Neuron (in vitro differentiated cells): Measurements from ENCODE around the gene KRTAP2-4.
"Not testable (repeated sequence)": the region's sequence is repeated elsewhere in the genome, so short reads cannot be mapped to it uniquely, and the experiment has no call there.

ENCODE experiments used
- H2AFZ ChIP-seq: one replicate; pipeline ENCODE4 v1.6.1; 2013; ENCODE audit warnings: low read depth, mild to moderate bottlenecking, inconsistent platforms, low read length, moderate library complexity
- H3K27me3 ChIP-seq: one replicate; pipeline ENCODE4 v1.6.1; 2013; ENCODE audit warnings: low read length; ENCODE audit not compliant: insufficient read depth
- H3K36me3 ChIP-seq: one replicate; pipeline ENCODE4 v1.6.1; 2013; ENCODE audit warnings: low read length; ENCODE audit not compliant: insufficient read depth
- H3K4me1 ChIP-seq: one replicate; pipeline ENCODE4 v1.6.1; 2013; ENCODE audit warnings: low read length; ENCODE audit not compliant: insufficient read depth
- H3K4me3 ChIP-seq: 2 replicates; pipeline ENCODE4 v1.5.1; 2013; ENCODE audit warnings: mild to moderate bottlenecking, low read length, moderate library complexity
- H3K9me3 ChIP-seq: one replicate; pipeline ENCODE4 v1.6.1; 2013; ENCODE audit warnings: low read length

The KRTAP2-4 gene

DNA sequence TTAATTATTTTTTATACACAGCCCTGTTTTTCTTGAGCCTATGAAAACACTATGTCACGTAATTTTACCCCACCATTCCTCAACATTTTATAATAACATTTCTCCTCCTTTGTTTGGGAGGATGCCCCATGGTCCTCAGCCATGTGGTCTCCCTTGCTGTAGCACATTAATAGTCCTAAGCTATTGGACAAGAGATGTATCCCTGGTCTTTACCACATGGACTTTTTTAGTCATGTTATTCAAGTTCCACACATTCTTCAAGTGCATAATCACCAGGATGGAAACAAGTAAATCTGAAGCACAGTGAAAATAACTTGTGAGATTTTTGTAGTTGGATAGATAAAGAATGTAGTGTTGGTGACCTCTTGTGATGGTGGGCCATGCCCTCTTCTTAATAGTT is 3.7 kb downstream of the KRTAP2-4 start:
- Histone ChIP-seq H3K9me3 (no peaks in the 10 kb centered on the region), H3K4me1 (no peaks in the 10 kb centered on the region), H3K4me3 (no peak overlapping the region), H3K36me3 (no peaks in the 10 kb centered on the region), H2AFZ (no peak overlapping the region), H3K27me3 (no peaks in the 10 kb centered on the region)

DNA sequence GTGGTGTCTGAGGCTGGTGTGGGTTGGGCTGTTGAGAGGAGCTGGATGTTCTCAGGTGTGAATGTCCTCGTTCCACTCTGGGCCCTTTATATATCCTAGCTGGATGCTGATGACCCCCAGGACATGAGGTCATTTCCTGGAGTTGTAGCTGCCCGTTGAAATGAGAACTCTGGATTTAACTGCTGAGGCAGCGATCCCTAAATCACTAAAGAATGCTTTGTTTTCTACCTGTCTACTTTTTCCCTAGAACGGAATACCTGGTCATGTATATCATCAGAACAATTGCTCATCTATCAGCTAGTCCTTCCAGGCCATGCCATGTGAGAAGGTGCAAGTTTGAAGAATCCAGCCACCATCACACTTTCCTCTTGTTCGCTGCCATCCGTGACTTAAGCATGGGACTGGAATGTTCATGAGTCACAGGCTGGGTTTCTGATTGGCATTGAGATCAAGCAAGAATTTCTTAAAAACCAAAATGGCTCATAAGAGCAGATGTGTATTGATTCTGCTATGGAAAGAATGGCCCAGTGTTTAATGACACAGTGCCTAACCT is 5.6 kb downstream of the KRTAP2-4 start, which contains the start of gene KRTAP2-3:
TSS of gene KRTAP2-3 (minus strand) at position 63 of the 553 bp plus-strand sequence. CDS start 64 bp downstream, outside the sequence.
- Histone ChIP-seq H3K9me3 (no peaks in the 10 kb centered on the region), H3K4me3 (no peak within 1 kb of the TSS), H2AFZ (no peak within 1 kb of the TSS), H3K4me1 (no peaks in the 10 kb centered on the region), H3K27me3 (no peaks in the 10 kb centered on the region), H3K36me3 (no peaks in the 10 kb centered on the region)

GRCh38 chr17:41059276-41060051 is 6.2 kb downstream of the KRTAP2-4 start:
- H3K9me3 ChIP-seq, H3K4me3 ChIP-seq, H3K27me3 ChIP-seq, H3K36me3 ChIP-seq, H3K4me1 ChIP-seq, H2AFZ ChIP-seq: not testable (repeated sequence)

- Histone ChIP-seq H3K4me3 (no peak overlapping the region), H3K36me3 (no peaks in the 10 kb centered on the region), H3K4me1 (no peaks in the 10 kb centered on the region), H3K27me3 (no peaks in the 10 kb centered on the region), H2AFZ (no peak overlapping the region), H3K9me3 (no peaks in the 10 kb centered on the region)
Observed at GRCh38 chr17:41058741-41059140, 6.9 kb downstream of the KRTAP2-4 start.

- Histone ChIP-seq H3K9me3 (no peaks in the 10 kb centered on the region), H3K36me3 (no peaks in the 10 kb centered on the region), H2AFZ (no peak overlapping the region), H3K4me1 (no peaks in the 10 kb centered on the region), H3K4me3 (no peak overlapping the region), H3K27me3 (no peaks in the 10 kb centered on the region)
Observed at GRCh38 chr17:41057547-41057946, 8.1 kb downstream of the KRTAP2-4 start.

DNA sequence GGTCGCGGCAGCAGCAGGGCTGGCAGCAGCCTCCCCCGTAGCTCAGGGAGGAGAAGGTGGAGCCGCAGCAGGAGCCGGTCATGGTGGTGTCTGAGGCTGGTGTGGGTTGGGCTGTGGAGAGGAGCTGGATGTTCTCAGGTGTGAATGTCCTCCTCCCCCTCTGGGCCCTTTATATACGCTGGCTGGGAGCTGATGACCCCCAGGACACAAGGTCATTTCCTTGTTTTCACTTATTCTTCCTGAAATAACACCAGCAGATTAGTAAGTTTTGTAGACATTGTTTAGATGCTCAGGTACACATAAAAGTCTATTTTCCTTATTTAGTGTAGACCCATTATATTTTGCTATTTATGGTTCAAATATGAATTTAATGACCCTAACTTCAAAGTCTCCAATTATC is 10.5 kb downstream of the KRTAP2-4 start, which contains the start of gene KRTAP2-2:
TSS of gene KRTAP2-2 (minus strand) at position 101 of the 400 bp plus-strand sequence. CDS start at position 82, 19 bp downstream.
- not testable (repeated sequence) for H3K4me1 ChIP-seq, H2AFZ ChIP-seq, H3K36me3 ChIP-seq, H3K4me3 ChIP-seq, H3K9me3 ChIP-seq, H3K27me3 ChIP-seq

- H3K36me3 ChIP-seq, H3K27me3 ChIP-seq, H3K9me3 ChIP-seq, H2AFZ ChIP-seq, H3K4me1 ChIP-seq, H3K4me3 ChIP-seq: not testable (repeated sequence)
Observed at GRCh38 chr17:41054556-41054955, 11.1 kb downstream of the KRTAP2-4 start.

DNA sequence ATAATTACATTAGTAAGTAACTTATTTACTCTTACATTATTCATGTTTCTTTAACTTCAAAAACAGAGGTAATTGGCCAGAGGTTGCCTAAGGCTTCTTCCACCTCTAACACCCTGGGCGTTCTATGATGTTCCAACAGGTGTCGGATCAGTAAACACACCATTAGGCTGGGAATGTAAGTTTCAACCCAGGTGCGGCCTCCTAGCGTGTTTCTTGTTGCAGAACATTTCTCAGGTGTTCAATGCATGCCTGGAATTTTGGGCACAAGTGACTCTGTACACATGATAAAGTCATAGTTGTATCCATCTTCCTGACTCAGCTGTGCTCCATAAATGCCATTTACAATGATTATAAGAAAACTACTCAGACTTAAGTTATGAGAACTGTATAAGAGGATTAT is 11.7 kb downstream of the KRTAP2-4 start:
- Histone ChIP-seq H3K36me3 (no peaks in the 10 kb centered on the region), H3K9me3 (no peaks in the 10 kb centered on the region), H2AFZ (no peak overlapping the region), H3K4me1 (no peaks in the 10 kb centered on the region), H3K27me3 (no peaks in the 10 kb centered on the region), H3K4me3 (no peak overlapping the region)

GRCh38 chr17:41052566-41052965 is 13.1 kb downstream of the KRTAP2-4 start:
- Histone ChIP-seq H2AFZ (no peak overlapping the region), H3K9me3 (no peaks in the 10 kb centered on the region), H3K36me3 (no peaks in the 10 kb centered on the region), H3K4me1 (no peaks in the 10 kb centered on the region), H3K27me3 (no peaks in the 10 kb centered on the region), H3K4me3 (no peak overlapping the region)

- Histone ChIP-seq H3K36me3 (no peaks in the 10 kb centered on the region), H3K4me3 (no peak overlapping the region), H2AFZ (no peak overlapping the region), H3K27me3 (no peaks in the 10 kb centered on the region), H3K9me3 (no peaks in the 10 kb centered on the region), H3K4me1 (no peaks in the 10 kb centered on the region)
Observed at GRCh38 chr17:41049110-41049509, 16.6 kb downstream of the KRTAP2-4 start.

DNA sequence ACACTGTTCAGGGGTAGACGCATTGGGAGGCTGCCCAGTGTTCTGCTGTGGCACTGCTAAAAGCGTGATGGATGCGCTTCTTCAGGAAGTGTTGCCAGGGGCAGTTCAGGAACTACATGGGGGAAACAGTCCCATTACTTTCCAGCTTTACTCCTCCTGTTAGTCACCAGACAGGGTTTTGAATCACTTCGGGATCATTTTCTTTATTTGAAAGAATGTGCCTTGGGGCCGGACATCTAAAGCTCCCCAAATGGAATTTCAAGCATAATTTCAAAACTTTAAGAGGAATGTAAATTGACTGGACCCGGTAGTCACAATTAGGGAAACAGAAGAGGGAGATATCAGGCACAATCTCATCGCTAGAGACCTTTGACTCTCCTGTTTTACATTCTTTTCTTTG is 17.2 kb downstream of the KRTAP2-4 start:
- Histone ChIP-seq H3K9me3 (no peaks in the 10 kb centered on the region), H3K4me3 (no peak overlapping the region), H3K36me3 (no peaks in the 10 kb centered on the region), H2AFZ (no peak overlapping the region), H3K4me1 (no peaks in the 10 kb centered on the region), H3K27me3 (no peaks in the 10 kb centered on the region)

- H3K9me3 ChIP-seq, H3K4me3 ChIP-seq, H3K36me3 ChIP-seq, H2AFZ ChIP-seq, H3K27me3 ChIP-seq, H3K4me1 ChIP-seq: not testable (repeated sequence)
Observed at GRCh38 chr17:41046735-41047465, 18.8 kb downstream of the KRTAP2-4 start, which contains the start of gene KRTAP2-1. Gene KRTAP2-1 (minus strand): TSS chr17:41047316. CDS start chr17:41047267, 49 bp downstream.

GRCh38 chr17:41042953-41043352 is 22.7 kb downstream of the KRTAP2-4 start:
- Histone ChIP-seq H3K36me3 (no peaks in the 10 kb centered on the region), H2AFZ (no peak overlapping the region), H3K4me3 (no peak overlapping the region), H3K9me3 (no peaks in the 10 kb centered on the region), H3K4me1 (no peaks in the 10 kb centered on the region), H3K27me3 (no peaks in the 10 kb centered on the region)
